ENCODE results near the gene SLC26A6.

Gene SLC26A6

DNA sequence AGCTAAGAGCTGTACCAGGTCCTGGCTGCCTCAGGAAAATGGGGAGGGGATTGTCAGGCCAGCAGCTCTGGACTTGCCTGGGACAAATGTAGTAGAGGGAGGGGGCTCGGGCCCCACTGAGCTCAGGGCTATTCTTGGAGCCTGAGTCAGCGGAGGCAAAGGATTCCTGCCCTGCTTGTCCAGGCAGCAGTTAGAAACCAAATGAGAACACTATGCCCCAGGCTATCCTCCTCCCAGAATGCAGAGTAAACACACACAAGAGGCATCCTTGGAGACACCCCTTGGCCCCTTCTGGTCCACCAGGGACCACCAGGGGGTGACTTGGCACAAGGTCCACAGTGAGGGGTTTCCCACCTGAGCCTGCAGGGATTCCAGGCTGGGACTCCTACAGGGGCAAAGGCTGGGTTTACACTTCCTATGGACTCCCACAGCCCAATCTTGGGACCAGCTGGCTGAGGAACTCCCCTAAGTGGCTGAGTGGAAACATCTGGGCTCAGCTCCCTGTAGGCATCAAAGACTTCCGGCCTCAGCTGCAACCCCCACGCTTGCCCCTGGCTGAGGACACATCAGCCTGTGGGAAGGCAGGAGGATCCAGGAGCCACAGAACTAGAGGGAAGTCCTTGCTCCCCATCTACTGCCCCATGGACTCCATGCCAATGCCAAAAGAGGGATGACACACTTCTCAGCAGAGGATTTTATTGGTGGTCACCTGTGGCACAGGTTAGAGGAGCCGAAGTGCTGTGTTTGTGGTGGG lies 36.8 kb downstream of the SLC26A6 start:
- no peak for DNase-seq

DNA sequence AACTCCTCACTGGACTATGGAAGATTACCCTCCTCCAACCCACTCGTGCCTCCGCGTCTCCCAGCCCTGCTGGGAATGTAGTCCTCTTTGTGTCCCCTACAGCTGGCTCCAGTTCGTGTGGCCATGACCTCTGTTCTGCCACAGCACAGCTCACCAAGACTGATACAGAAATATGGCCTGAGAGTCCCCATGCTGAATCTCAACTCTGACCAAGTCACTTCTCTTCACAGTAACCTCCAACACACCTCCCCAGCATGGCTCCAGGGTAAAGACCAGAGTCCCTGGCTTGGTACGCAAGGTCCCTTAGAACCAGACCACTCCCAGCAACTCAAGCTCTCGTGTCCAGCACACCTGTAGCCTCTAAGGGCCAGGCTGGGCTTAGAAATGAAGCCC lies 37.9 kb downstream of the SLC26A6 start:
- no peak for DNase-seq

DNA sequence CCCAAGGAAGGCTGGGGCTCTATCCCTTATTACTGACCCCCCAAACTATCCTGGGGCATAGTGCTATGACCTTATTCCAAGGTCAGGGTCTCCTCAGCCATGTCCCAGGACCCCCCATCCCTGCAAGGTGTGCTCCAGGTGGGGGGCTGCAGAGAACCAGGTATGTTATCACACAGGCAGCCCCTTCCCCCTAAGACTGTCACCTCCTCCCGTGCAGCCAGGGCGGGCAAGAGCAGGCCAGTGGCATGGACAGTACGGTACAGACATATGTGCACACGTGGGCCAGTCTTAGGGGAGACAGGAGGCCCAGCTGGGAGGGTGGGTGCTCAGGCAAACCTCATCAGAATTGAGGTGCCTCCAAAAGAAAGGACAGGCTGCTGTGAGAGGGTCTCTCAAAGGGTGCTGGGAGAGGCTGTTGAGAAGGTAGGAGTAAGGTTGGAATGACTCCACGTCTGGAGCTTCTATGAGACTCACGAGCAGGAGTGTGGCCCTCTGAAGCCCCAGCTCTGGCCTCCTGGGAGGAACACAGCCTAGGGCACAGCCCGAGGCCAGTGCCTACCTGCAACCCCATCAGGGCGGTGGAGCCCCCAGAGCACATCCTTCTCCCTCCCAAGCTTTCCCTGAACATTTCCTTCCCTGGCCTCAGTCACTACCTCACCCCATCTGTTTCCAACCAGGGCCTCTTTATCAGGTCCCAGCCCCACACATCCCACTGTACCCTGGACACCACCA lies 38.4 kb downstream of the SLC26A6 start:
- DNase-seq, result no peak

DNA sequence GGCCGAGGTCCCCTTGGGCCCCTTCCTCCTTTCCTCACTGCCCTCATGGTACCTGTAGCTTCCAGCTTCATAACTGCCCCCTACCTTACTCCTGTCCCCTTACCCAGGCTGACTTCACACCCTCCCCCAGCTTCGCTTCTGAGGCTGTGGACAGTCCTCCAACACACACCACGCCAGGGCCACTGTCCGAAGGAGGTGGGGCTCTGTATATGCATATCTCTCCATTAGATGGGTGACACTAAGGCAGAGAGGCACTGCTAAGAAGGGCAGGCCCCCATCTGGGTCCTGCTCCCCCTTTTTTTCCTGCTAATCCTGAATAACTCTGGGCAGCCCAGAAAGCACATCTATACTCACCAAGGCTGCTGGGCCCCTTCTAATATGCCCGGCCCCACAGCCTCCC lies 39.1 kb downstream of the SLC26A6 start:
- DNase-seq, result no peak

DNA sequence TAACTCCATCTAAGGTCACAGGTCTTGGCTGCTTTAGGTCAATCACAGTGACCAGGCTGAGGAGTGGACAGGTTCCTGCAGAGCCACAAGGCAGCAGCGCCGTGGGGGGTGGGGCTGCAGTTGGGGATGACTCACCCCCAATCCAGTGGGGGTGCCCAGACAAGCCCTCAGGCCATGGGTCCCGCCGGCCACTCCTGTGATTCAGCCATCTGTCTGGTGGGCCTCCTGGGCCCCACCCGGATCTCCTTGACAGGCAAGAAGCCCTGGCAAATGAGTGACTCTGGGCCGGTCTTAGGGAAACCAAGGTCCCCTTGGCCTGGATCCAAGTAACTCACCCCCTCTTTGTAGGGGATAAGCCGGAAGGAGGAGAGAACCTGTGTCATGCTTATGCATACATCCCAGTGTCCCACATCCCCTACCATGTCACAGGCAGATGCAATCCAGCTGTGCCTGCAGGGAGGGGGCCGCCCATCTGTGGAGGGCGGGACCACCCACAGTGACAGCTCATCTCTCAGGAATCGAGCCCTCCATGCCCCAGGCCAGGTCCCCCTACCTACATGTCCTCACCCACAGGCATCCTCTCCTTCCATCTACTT lies 39.6 kb downstream of the SLC26A6 start:
- no peak for DNase-seq

DNA sequence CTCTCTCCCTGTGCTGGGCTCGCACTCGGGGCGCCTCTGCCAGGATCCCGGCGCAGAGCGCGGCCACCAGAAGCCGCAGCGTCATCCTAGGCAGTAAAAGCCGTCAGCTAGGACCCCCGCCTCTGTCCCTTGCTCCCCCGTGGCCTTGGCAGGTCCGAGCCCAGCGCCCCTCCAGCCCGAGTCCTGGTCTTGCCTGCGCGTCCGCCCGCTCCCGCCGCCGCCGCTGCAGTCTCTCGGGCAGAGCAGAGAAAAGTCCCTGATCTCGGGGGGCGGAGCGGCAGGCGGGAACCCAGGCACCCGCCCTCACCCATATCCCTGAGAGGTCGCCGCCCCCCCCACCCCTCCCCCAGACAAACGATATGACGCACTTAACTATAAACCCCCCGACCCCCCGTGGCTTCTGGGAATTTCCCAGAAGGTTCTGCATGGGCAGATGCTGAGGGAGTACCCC lies 40.2 kb downstream of the SLC26A6 start, which contains the start of gene COL7A1:
Gene COL7A1 (minus strand): TSS at position 255 of the 451 bp plus-strand sequence. CDS start 170 bp downstream, at position 85.
- DNase-seq, result no peak

DNA sequence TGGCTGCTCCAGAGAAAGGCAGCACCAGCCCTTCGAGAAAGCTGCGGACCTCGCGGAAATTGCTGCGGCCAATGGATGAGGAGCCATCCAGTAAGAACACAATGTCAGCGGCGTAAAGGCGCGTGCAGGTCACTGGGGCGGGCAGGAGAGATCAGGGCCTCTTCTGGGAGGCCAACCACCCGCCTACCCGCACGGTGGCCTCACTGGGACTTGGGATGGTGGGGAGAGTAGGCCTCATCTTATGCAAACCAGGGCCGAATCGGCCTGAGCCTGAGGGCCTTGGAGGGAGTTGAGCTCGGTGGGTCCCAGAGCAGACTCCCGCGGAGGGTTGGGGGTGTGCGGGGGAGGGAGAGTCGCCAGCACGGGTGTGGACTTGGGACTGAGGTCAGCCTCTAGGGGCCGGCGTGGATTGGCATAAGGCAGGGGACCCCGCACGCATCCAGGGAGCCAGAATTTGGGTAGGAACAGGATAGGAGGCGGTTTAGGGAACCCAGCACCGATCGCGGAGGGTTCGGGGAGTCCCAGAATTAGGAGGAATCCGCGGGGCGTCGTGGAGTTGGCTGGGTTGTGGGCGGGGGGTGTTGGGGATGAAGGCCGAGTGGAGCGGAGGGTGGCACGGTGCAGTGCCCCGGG lies 40.7 kb downstream of the SLC26A6 start:
- DNase-seq, result no peak

DNA sequence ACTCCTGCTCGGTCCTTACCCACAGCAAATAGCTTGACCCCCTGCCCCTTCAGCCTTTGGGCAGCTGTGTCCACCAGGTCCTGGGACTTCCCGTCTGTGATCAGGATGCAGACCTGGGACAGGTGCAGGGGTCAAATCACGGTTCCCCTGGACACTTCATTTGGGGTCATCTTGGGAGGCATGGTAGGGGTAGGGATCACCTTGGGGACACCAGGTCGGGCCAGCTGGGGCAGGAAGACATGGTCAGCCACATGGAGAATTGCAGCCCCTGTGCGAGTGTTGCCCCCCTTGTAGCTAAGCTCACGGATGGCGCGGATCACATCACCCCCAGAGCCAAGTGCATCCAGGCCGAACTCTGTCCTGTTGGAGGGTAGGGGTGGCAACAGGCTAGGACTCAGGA lies 41.9 kb downstream of the SLC26A6 start:
- no peak for DNase-seq

DNA sequence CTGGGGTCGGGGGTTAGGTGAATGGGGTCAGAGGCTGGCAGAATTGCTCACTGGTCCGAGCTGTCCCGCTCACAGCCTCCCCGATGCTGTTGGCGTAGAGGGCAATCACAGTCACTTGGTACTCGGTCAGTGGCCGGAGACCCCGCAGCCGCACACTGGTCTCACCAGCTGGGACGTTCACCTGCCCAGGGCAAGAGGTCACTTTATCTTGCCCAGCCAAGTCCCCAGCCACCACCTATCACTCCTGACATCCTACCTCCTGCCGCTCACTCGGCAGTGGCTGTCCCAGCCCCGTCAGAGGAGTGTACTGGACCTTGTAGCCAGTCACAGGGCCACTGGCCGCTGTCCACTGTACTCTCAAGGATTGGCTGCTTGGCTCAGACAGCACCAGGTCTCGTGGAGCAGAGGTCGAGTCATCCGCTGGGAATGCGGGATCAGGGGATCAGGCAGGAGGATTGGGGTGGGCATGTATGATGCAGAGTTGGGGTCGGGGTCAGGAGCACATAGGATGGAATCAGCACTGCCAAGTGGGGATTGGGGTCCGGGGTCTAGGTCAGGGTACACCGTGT lies 42.7 kb downstream of the SLC26A6 start:
- no peak for DNase-seq

DNA sequence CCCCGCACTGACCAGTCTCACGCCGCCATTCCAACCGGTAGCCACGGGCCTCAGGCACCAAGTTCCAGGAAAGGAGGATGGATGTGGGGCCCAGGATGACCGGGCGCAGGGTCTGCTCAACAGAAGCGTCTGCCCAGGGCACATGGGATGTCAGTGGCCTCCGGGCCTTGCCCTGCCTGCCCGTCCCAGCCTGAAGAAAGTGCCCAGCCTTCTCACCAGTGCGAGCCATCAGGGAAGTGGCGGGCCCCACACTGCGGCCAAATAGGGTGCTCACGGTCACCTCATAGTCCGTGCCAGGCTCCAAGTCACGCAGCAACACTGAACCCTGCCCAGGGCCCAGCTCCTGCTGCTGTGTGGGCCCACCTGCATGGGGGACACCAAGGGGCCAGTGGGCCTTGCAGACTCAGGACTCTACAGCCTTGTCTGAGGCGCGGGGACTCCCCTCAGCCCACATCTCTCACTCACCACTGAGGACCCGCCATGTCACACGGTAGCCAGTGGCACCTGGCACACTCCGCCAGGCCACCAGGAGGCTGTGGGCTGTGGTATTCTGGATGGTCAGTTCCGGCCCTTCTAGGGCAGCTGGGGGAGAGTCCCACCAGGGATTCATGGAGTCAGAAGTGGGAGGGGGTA lies 43.3 kb downstream of the SLC26A6 start:
- DNase-seq, result no peak

DNA sequence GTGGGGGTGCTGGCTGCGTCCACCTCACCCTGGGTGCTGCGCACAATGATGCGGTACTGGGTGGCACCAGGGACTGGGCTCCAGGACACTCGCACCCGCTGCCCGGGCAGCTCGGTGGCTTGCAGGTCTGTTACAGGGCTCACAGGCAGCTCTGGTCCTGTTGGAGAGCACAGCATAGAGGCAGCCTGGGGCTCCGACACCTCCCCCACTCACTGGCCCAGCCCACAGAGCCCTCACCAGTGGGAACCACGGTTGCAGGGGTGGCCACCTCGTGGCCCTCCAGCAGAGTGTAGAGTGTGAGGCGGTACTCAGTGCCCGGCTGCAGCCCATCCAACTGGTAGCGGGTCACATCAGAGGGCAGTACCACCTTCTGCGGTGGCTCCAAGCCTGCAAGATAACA lies 43.8 kb downstream of the SLC26A6 start:
- DNase-seq, result no peak

DNA sequence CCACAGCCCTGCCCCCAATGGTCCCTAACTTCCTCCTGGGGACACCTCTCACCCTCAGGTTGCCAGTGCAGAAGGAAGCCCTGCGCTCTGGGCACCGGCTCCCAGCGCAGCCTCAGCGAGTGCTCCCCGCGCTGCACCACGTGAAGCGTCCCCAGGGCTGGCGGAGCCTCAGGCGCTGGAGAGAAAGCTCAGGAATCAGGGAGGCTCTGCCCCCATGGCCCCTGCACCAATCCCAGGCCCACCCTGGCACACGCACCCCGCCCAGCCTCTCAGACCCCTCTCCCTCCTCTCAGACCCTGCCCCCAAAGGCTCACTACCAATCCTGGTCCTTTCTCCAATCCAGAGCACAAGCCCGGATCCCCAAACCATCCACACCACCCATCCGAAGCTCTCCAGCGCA lies 47.0 kb downstream of the SLC26A6 start:
- DNase-seq, result no peak

DNA sequence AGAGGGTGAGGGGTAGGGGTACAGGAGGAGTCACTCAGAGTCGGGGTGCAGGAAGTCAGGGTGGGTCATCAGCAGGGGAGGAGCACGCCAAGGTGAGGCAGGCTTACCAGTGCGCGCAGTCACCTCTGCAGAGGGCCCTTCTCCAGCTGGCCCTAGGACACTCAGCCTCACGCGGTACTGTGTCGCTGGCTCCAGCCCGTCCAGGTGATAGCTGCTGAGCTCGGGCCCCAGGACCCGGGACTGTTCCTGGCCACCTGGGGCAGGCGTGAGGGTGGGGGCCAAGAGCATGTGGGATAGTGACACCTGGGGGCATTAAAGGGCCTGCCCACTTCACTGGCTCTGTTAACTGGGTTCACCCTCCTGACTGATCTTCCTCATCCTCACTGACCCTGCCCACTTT lies 47.6 kb downstream of the SLC26A6 start:
- no peak for DNase-seq

DNA sequence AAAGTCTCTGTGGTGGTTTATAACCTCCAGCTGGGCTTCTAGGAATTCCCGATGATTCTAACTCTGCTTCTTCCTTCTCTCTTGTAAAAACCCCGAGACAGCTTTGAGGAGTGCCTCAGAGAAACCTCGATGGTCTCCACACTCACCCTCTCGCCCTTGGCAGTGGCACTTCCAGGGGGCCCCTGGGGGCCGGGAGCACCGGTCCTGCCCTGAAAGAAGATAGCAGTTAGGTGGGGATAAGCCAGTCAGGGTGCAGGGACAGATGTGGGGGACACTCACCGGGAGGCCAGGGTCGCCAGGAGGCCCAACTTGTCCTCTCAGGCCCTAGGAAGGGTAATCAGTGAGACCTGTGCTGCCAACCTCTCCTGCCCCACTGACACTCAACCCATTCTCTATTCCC lies 49.9 kb downstream of the SLC26A6 start:
- no peak for DNase-seq

DNA sequence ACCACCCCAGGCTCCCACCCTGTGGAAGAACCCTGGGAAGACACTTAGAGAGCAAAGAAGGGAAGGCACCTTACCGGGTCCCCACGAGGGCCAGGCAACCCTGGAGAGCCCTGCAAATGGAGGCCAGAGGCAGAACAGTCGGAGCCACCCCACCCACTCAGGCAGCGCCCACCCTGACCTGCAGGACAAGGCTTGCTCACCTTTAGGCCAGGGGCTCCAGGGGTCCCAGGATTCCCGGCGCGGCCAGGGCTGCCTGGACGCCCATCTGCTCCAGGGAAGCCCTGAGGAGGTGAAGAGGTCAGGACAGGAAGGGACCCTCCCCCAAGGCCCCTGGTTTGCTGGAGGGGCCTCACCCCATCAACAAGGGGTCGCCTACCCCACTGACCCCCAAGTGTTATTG lies 50.4 kb downstream of the SLC26A6 start:
- DNase-seq, result no peak

DNA sequence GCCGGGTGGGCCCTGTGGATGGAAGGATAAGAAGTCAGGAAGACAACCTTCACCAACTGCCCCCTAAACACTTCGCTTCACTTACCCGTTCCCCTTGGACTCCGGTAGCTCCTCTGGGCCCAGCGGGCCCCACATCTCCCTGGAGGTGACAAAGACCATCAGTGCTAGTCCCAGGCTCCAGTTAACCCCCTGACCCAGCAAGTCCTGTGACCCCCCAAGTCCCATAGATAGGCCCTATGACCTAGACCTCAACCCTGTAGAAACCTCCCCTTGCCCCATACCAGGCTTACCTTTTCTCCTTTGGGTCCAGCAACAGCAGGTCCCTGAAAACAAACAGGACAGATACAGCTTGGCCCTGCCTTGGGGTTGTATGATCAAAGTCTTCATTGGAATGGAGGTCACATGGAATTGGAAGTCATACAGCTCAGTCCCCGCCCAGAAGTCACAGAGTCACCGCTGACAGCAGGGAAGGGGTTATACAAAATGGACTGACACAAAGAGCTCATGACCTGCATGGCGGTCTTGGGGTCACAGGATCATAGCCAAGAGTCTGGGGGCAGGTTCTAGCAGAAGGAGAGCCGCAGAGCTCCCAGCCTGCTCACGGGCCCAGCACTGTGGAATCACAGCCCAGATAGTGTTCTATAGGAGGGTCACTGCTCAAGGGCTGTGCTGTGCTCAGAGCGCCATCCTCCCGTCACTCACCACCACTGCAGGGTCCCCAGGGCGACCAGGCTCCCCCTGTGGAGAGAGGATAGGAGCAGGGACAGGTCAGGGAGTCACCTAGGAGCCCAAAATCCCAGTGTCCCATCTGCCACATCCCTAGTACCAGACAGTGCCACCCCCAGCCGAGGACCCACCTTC lies 53.4 kb downstream of the SLC26A6 start:
- DNase-seq, result no peak

DNA sequence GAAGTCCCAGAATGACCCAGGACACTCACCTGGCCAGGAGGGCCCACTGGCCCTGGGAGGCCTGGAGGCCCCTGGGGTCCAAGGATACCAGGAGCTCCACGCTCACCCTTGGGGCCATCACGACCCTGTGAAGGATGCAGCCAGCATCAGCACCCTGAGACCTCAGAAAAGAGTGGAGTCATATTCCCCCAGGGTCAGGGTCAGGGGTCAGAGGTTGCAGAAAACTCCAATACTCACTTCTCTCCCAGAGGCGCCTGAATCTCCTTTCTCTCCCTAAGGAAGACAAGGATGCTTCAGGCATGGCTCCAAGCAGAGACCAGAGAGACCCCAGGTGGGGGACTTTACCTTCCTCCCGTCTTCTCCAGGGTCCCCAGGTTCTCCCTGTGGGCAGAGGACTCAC lies 58.6 kb downstream of the SLC26A6 start:
- no peak for DNase-seq
